ENCODE measurements around the gene EPHB1.
"Not testable (repeated sequence)": the region's sequence is repeated elsewhere in the genome, so short reads cannot be mapped to it uniquely, and the experiment has no call there.

EPHB1 gene

DNA sequence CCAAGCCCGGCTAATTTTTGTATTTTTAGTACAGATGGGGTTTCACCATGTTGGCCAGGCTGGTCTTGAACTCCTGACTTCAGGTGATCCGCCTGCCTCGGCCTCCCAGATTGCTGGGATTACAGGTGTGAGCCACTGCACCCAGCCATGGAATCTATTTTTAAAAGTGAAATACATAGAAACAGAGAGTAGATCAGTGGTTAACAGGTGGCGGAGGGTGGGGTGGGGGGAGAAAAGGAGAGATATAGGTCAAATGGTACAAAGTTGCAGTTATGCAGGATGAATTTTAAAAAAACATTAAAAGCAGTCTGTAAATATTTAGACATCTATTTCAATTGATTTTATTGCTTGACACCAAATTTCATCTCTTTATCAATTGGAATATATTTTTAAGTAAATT lies 6.8 kb upstream of the EPHB1 start:
- DNase-seq: not testable (repeated sequence)

- DNase-seq: no peak
Observed at GRCh38 chr3:134790065-134790464, 5.0 kb upstream of the EPHB1 start.

DNA sequence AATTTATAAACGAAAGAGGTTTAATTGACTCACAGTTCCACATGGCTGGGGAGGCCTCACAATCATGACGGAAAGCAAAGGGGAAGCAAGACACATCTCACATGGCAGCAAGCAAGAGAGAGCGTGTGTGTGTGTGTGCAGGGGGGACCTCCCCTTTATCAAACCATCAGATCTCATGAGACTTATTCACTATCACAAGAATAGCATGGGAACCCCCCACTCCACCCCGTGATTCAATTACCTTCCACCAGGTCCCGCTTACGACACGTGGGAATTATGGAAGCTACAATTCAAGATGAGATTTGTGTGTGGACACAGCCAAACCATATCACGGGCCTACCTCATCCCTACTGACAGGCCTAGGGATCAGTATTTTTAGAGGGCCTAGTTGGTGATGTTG lies 3.1 kb upstream of the EPHB1 start:
- no peak for DNase-seq

DNA sequence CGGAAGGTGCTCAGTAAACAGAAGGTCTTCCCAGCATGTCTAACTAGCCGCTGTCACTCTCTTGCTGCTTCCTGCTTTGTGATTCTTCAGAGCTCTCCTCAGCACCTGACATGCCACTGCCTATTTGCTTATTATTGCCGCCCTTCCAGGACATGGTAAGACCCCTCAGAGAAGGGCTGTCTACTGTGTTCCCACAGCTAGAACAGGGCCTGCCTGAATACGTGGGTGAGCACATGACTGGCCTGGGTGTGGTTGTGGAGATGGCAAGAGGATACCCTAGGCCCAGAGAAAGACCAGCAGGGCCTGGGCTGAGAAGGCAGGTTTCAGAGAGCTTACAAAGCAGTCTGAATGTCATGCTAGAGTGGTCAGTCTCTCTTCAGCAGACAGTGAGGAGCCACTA lies 2.4 kb upstream of the EPHB1 start:
- no peak for DNase-seq

DNA sequence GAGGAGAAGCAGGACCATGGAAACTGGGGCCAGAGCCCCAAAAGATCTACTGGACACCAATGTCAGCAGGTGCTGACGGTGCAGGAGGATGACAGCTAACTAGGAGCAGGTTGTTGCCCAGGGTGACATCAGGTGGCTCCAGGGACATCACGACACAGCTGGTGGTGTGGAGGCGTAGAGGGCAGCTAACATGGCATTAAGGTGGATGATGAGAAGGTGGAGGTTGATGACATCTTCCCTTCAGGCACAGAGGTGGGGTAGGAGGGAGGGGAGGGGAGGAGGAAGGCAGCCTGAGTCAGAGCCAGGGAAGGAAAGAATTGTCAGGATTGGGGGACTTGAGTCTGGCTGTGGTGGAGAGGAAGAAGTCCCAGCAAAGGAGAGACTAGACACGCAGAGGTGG lies 1.5 kb upstream of the EPHB1 start:
- DNase-seq: no peak

DNA sequence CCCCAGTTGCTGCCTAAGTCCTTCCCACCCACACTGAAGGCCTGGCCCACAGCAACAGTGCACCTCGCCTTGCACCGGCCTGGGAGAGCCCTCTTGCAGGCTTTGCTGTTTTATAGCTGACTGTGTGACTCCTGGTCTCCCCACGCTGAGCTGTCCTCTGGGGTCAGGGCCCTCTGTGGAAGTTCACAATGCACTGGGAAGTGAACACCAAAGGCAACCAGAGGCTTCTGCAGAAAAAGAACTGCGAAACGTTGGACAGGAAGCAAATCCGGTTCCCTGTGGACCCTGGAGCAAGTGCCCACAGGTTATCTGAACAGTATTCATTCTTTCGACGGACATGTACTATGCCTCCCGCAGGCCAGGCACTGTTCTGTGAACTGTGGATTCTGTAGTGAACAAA lies 737 bp upstream of the EPHB1 start:
- no peak for DNase-seq

- no peak for DNase-seq
Observed at GRCh38 chr3:134795746-134796280, 753 bp downstream of the EPHB1 start.

- DNase-seq: no peak
Observed at GRCh38 chr3:134796281-134797056, 1.4 kb downstream of the EPHB1 start.

GRCh38 chr3:134797057-134797740 lies 2.1 kb downstream of the EPHB1 start:
- no peak for DNase-seq

DNA sequence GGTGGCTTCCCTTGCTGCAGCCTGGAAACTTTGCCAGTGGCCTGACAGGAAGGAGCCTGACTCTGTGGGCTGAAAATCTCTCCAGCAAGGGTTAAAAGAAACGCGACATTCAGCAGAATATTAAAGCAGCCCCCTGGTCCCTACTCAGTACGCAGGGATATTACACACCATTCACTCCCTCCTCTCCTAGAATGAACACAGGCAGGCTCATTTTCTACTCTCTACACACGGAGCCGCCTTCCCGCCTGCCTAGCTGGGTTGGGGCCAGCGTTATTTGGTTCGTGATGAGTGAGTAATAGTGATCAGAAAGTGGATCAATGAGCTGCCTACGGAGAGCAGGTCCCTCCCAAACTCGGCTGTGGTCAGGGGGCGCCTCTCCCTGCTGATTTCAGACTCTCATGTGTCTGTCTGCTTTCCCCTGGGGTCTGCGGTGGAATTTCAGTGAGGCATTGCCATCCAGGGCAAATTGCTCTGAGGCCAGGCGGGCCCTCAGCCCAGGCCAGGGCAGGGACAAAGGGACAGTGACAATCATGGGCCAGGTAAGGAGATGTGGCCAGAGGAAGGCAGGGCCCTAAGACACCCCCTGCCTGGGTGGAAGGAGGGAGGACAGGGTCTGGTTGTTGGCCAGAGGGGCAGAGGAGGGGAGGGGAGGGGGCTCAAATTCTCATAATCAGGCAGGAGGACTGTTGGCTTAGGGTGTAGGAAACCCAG lies 2.8 kb downstream of the EPHB1 start:
- no peak for DNase-seq

DNA sequence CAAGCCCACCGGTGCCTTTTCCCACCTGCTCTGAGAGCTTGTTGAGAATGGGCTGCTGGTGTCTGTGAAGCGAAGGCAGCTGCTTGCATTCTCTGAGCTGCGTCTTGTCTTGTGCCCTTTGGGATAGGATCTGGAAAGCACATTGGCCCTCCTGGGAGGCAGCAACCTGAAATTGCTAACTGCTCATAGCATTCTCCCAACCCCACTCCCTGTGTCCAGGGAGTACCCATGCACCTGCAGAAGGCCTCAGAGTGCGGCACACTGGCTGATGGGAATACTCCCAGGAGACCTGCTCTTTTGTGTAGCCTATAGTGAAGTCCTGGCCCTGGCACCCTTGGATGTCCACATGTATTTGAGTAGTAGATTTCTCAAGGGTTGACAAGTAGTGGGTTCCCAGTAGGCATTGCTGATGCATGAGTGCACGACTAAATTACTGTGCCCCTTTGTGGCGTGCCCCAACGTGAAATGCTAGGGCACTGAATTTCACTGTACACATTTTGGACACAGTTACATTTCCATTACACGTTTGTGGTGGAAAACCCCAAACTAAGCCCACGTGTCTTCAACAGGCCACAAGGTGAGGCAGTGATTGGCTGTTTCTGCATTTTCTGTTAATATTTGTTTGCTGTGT lies 3.7 kb downstream of the EPHB1 start:
- DNase-seq: no peak

DNA sequence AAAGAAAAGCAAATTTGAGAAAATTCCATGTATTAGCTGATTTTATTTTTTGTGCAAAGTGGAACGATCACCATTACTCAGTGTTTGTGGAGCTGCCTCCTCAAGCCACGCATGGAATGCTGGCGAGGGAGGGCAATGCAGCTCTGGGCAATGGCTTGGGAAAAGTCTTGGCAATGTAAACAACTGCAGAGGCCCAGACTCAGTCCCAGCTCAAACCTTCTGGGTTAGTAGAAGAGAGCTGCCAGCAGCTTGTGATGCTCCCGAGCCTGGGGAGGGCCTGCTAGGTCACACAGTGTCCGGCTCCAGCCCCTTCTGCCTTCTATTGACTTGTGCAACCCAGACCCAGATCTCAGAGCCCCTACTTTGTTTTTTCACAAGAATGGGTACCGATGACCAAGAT lies 4.3 kb downstream of the EPHB1 start:
- DNase-seq: no peak

GRCh38 chr3:134801204-134801958 lies 6.3 kb downstream of the EPHB1 start:
- no peak for DNase-seq

DNA sequence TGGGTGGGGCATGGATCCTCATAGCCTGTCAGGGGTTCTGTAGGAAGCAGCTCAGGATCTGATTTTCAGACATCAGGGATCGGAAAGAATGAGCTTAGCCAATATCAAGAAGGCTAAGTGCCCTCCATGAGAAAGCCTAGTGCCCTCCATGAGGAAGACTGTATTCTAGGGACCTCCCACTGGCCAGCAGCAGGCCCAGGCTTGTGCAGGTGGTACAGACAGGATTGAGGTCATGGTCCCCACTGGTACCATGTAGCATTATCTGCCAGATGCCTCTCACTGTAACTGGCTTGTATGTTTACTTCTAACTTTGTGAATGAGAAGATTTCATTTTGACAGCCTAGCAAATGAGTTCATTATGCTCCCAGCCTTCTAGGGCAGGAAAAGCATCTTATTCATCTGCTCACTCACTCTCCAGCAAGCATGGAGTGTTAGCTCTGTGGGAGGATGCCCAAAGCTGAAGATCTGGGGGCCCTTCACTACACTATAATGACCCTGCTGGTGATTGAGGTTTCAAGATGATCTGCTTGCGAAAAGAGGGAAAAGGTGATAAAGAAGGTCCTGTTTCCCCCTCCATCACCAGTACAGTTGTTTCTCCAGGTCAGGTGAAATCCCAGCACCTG lies 7.5 kb downstream of the EPHB1 start:
- no peak for DNase-seq

DNA sequence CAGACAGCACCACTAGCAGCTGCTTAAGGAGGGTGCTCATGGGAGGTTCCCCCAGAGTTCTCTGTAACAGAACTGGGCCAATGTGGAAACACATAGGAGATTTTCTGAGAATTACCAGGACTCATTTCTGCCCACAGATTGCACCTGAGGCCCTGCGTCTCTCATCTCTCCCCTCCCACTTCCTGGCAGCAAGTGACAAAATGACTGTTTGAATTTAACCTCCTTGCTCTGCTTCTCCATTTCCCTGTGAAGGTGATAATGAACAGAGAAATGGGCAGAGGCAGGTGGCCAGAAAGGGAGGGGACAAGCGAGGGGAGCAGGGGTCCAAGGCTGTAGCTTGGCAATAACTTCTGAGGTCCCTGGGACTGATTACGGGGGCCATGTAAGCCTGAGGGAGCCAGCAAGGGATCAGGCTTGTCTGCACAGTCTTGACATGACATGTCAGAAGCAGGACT lies 8.0 kb downstream of the EPHB1 start:
- DNase-seq: no peak

- DNase-seq: no peak
Observed at GRCh38 chr3:134803652-134804051, 8.6 kb downstream of the EPHB1 start.

DNA sequence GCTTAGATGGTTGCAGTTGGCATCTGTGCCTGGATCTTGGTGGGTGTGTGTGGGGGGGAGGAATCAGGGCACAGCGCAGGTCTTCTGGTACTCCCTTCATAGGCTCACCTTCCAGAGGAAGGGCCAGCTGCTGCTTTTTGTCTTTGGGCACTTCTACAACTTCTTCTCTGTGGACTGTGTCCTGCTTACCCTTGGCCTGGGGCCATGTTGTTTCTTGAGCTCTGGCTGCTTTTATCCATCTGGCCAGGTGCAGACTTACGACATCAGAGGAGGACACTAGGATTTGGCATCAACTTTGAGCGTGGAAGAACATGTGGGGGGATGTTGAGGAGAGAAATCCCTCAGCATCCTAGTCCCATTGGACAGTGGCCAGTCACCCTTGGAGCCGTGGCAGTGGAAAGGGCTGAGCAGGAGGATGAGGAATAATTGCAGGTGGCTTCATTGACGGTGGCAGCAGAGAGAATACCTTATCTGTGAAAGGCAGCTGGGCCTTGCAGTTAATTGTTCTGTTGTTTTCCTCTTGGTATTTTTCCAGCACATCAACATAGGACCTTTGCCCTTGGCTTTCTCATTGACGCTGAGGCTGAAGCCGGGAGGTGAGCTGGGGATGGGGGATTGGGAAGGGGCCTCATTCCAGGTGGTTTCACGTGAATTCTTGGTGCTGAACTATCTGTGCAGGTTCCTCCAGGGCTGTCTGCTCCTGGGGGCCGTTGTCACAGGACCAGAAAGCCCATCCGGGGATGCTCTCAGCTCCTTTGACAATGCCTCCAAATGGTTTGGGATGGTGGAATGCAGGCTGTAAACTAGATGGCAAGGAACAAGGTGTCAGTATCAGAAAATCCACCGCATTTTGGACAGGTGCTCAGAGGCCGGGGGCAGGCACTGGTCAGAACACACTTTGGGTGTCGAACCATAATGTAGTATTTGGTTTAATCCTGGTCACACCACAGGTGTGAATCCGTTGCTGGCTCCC lies 9.7 kb downstream of the EPHB1 start:
- DNase-seq: no peak

GRCh38 chr3:134807189-134807588 lies 12.1 kb downstream of the EPHB1 start:
- DNase-seq: no peak

DNA sequence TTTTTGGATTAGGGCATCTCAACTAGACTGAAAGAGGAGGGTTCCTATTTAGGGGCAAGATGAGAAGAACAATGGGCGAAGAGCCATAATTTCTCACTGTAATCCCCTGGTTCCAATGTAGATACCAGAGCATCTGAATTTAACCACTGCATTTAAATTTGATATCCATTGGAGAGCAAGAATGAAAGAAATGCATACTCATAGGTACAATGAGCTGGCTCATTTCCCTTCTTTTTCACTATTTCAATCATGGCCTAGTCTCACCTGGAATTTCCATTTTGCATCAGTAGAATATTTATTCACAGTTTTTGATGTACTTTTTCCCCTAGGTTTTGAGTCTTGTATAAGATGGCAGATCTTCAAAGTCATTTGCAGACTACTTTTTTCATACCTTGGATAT lies 13.8 kb downstream of the EPHB1 start:
- no peak for DNase-seq

- DNase-seq: no peak
Observed at GRCh38 chr3:134809427-134810051, 14.5 kb downstream of the EPHB1 start.

Measured in CD4-positive, alpha-beta T cell treated with Interleukin-17A for 1 hour (primary cell).